Spleen (tissue), 3 donors: ENCODE measurements around the gene TMEM33.

ENCODE experiments used
- POLR2A ChIP-seq, 3 donors: fragments of 450-650 bp; IDR thresholded peaks; one replicate each; pipeline ENCODE4 v1.5.1; 2017; ENCODE audit warnings: antibody characterized with exemption in 3 of 3, mild to moderate bottlenecking in 1 of 3
- POLR2AphosphoS5 ChIP-seq, 3 donors: sonication (generic); formaldehyde crosslinking; IDR thresholded peaks; one replicate each; pipeline ENCODE4 v1.5.1; 2017; ENCODE audit warnings: antibody characterized with exemption in 3 of 3

GRCh38 chr4:41991916-41992767 is 56.9 kb downstream of the TMEM33 start:
- TF ChIP-seq POLR2A (IDR thresholded peaks at IDR 0.05) = no peak
- no peak for TF ChIP-seq POLR2AphosphoS5 (IDR thresholded peaks at IDR 0.05)
